AG04450 (cell line): ENCODE data around the gene FLNB. TPM values are rescaled to one million over a fixed set of nuclear protein-coding genes. Genes with fewer than 3 reads are reported as not detected.

Experiments used
- CTCF ChIA-PET: fragments of 300-600, 350-600 bp; formaldehyde crosslinking; extraction: SDS; loops from one replicate; lab custom pipeline; 2022; ENCODE audit warnings: antibody characterized with exemption, inconsistent platforms; lab: Charles Lee
- POLR2A ChIA-PET: fragments of 350-600 bp; formaldehyde crosslinking; extraction: SDS; loops from one replicate; lab custom pipeline; 2021; ENCODE audit warnings: antibody characterized with exemption, inconsistent platforms; lab: Yijun Ruan, JAX
- DNase-seq: peaks from one replicate; pipeline ENCODE4 v3.0.0-alpha.2; 2011; ENCODE audit warnings: low read depth, low spot score
- H3K27ac ChIP-seq: one replicate; pipeline ENCODE4 v1.5.1; 2012; ENCODE audit warnings: low read depth, low read length, control low read depth
- H3K27me3 ChIP-seq: one replicate; pipeline ENCODE4 v1.6.0; 2012; ENCODE audit warnings: low read length; ENCODE audit not compliant: control insufficient read depth, insufficient read depth
- H3K4me3 ChIP-seq: 2 replicates; pipeline ENCODE4 v1.5.1; 2011; ENCODE audit warnings: mild to moderate bottlenecking, low read depth, low read length, control low read depth
- H3K9me3 ChIP-seq: 2 replicates; pipeline ENCODE4 v1.5.1; 2012; ENCODE audit warnings: low read length; ENCODE audit not compliant: control insufficient read depth, insufficient read depth
- CTCF ChIP-seq: IDR thresholded peaks from 2 replicates; pipeline ENCODE4 v1.5.1; 2011; ENCODE audit warnings: low read depth, low read length, control low read depth, inconsistent platforms
- polyA plus RNA-seq: library from polyadenylated mRNA; depleted of rRNA; stranded (reverse); fragments of >200 nt; gene quantifications from 2 replicates; pipeline ENCODE4 v1.2.3, GENCODE V29; 2011

FLNB gene
- polyA plus RNA-seq, 1 experiment = 89.6 TPM

GRCh38 chr3:58192069-58192468, 183.8 kb downstream of the FLNB start:
- Histone ChIP-seq H3K27me3 (no peaks in the 10 kb centered on the region), H3K27ac (no peak overlapping the region), H3K4me3 (no peak overlapping the region), H3K9me3 (no peaks in the 10 kb centered on the region)
- no peak for TF ChIP-seq CTCF
- no peak for DNase-seq
- ChIA-PET CTCF (interaction anchor here (0.6 to 9.1 kb wide), 2 partner anchors 107 to 387 kb away, joined by 3 to 216 read pairs; no protein-coding TSS in a partner anchor), POLR2A (no interaction called here)

- ChIA-PET POLR2A (no interaction called here), CTCF (no interaction called here)
- H3K27me3 ChIP-seq = no peaks in the 10 kb centered on the region
- H3K4me3 ChIP-seq = no peak overlapping the region
- H3K27ac ChIP-seq = no peak overlapping the region
- TF ChIP-seq CTCF = no peak
- no peaks in the 10 kb centered on the region for H3K9me3 ChIP-seq
- no peak for DNase-seq
Observed at GRCh38 chr3:58193682-58194407, 185.6 kb downstream of the FLNB start.

- Histone ChIP-seq H3K27ac (no peak overlapping the region), H3K9me3 (no peaks in the 10 kb centered on the region; the same call in 1 of the 2 replicates), H3K27me3 (no peaks in the 10 kb centered on the region), H3K4me3 (no peak overlapping the region)
- POLR2A ChIA-PET = no interaction called here
- DNase-seq = no peak
- TF ChIP-seq CTCF = no peak
- CTCF ChIA-PET = interaction anchor here (1.4 kb wide), 1 partner anchor 10 kb away, joined by 7 read pairs; no protein-coding TSS in a partner anchor
Observed at GRCh38 chr3:58197588-58197987, 189.4 kb downstream of the FLNB start.

GRCh38 chr3:58198362-58198761, 190.1 kb downstream of the FLNB start:
- POLR2A ChIA-PET = no interaction called here
- no peak overlapping the region for H3K4me3 ChIP-seq
- H3K9me3 ChIP-seq = no peaks in the 10 kb centered on the region; the same call in 1 of the 2 replicates
- no peak overlapping the region for H3K27ac ChIP-seq
- no peaks in the 10 kb centered on the region for H3K27me3 ChIP-seq
- CTCF ChIA-PET = interaction anchor here (1.1 kb wide), 1 partner anchor 11 kb away, joined by 4 read pairs; no protein-coding TSS in a partner anchor
- no peak for DNase-seq
- TF ChIP-seq CTCF = no peak

GRCh38 chr3:58198804-58199203, 190.6 kb downstream of the FLNB start:
- CTCF ChIA-PET = interaction anchor here (1.1 kb wide), 1 partner anchor 11 kb away, joined by 4 read pairs; no protein-coding TSS in a partner anchor
- no peak for DNase-seq
- TF ChIP-seq CTCF = no peak
- POLR2A ChIA-PET = no interaction called here
- no peaks in the 10 kb centered on the region for H3K27me3 ChIP-seq
- H3K27ac ChIP-seq = no peak overlapping the region
- no peak overlapping the region for H3K4me3 ChIP-seq
- no peaks in the 10 kb centered on the region; the same call in 1 of the 2 replicates for H3K9me3 ChIP-seq
